SK-N-MC (cell line): Measurements from ENCODE around the gene TDRD15.

ENCODE experiments used
- EZH2 ChIP-seq: fragments of 200-600 bp; sonication (generic); IDR thresholded peaks from one replicate; pipeline ENCODE4 v1.6.1; 2017; ENCODE audit warnings: antibody characterized with exemption
- FOXP2 ChIP-seq: optimal IDR thresholded peaks from 2 replicates; pipeline ENCODE3; 2011; ENCODE audit warnings: mild to moderate bottlenecking, moderate library complexity; ENCODE audit not compliant: insufficient read depth; ENCODE audit errors: extremely low read length, control extremely low read depth
- POLR2AphosphoS5 ChIP-seq: IDR thresholded peaks from 2 replicates; pipeline ENCODE4 v1.6.1; 2012; ENCODE audit warnings: mild to moderate bottlenecking, low read depth, low read length, borderline replicate concordance

DNA sequence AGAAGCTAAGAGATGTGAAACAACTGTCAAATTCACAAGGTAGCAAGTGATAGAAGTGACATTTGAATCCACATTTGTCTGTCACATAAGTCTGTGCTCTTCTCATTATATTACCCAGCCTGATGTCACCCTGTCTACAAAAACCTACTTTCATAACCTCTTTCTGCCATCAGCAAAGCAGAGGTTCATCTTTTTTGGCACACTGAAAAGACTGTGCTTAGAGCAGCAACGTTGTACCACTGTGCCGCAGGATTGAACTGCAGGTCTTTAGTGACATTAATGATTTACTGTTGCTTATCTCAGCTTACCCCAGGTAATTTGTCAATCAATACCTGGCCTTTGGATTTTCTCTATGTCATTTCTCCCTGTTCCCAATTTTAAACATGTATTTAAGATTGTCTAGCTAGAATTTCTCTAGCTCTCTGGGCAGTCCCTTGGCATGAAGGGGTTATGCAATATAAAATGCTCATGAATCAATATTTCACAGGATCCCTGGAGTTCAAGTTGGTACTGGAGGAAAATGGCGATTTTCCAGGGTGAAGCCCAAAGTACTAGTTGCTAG lies 31.4 kb upstream of the TDRD15 start:
- TF ChIP-seq EZH2 (no peak), POLR2AphosphoS5 (no peak), FOXP2 (no peak)
